ENCODE results near the gene LRP1B.

LRP1B gene

DNA sequence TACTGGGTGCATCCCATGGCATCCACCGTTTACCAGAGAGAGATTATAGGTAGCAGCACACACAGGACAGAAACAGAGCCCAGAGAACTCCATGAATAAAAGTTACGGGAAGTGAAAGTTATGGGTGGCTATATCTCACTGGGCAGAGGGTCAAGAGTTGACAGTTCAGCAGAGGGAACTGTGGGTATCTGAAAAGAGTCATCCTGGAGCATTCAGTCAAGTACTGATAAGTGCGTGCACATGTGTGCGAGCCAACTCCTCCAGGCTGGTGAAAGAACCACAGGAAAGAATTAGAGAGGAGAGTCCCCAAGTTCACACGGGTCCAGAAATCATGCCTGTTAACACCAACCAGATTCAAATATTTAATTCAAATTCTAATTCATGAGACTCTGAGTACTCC lies 1588.2 kb downstream of the LRP1B start:
- no peaks in the 10 kb centered on the region for H3K4me1 ChIP-seq
- H3K4me2 ChIP-seq = no peak overlapping the region
- H3K36me3 ChIP-seq = no peaks in the 10 kb centered on the region
- H3K9ac ChIP-seq = no peak overlapping the region
- no peak overlapping the region for H3K27ac ChIP-seq
- H3K27me3 ChIP-seq = no peaks in the 10 kb centered on the region
- TF ChIP-seq Cebpa-rat (IDR thresholded peaks at IDR 0.05) = no peak
- no peak overlapping the region for H3K4me3 ChIP-seq
- H3K9me3 ChIP-seq (replicated peaks in 1 of 11) = no peaks in the 10 kb centered on the region
- no peaks in the 10 kb centered on the region for H4K20me1 ChIP-seq

GRCh38 chr2:140539242-140539875 lies 1591.5 kb downstream of the LRP1B start:
- Histone ChIP-seq H3K27ac (no peak overlapping the region), H3K36me3 (no peaks in the 10 kb centered on the region), H3K4me2 (no peak overlapping the region), H4K20me1 (no peaks in the 10 kb centered on the region), H3K4me1 (no peaks in the 10 kb centered on the region), H3K27me3 (no peaks in the 10 kb centered on the region), H3K9me3 (replicated peaks in 1 of 11) (no peaks in the 10 kb centered on the region), H3K9ac (no peak overlapping the region), H3K4me3 (no peak overlapping the region)
- TF ChIP-seq Cebpa-rat (IDR thresholded peaks at IDR 0.05) = no peak

DNA sequence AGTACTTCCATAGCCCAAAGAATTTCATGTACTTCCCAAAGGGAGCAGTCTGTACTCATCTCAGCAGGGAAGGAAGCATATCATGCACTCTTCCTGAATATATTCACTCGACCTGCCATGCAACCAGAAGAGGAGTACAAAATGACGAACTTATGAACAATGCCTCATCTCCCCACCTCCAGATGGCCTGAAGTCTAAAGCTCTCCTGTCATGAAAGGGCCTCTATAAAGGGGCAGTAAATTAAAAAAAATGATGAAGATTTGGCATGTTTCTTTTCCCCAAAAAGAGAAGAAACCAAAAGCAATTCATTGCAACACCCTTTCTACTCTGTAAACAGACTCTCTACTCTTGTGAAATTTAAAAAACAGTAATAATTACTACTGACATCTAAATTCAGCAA lies 1601.1 kb downstream of the LRP1B start:
- H3K4me2 ChIP-seq = no peak overlapping the region
- no peak overlapping the region for H3K4me3 ChIP-seq
- no peak overlapping the region for H3K9ac ChIP-seq
- no peak overlapping the region for H3K27ac ChIP-seq
- no peaks in the 10 kb centered on the region for H3K36me3 ChIP-seq
- H3K9me3 ChIP-seq (replicated peaks in 1 of 11) = no peaks in the 10 kb centered on the region
- no peaks in the 10 kb centered on the region for H3K27me3 ChIP-seq
- no peaks in the 10 kb centered on the region for H3K4me1 ChIP-seq
- no peak for TF ChIP-seq Cebpa-rat (IDR thresholded peaks at IDR 0.05)
- no peaks in the 10 kb centered on the region for H4K20me1 ChIP-seq

DNA sequence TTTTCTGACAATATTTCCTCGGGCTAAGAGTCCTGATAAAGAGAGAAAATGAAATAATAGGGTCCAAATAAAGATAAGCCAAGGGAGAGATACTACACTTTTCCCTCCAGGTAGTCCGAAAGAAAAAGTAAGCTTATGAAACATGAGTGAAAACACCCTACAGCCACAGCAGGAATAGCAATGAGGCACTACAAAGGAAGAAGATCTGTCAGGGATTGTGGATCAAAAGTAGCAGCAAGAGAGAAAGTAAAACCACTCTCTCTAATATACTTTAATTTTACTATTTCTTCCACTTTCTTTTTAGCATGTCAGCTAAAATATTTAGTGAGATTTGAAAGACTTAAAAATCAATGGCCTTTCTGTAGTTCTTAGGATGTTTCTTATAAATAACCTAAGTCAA lies 1601.8 kb downstream of the LRP1B start:
- no peak overlapping the region for H3K4me2 ChIP-seq
- TF ChIP-seq Cebpa-rat (IDR thresholded peaks at IDR 0.05) = no peak
- no peaks in the 10 kb centered on the region for H4K20me1 ChIP-seq
- H3K4me3 ChIP-seq = no peak overlapping the region
- H3K4me1 ChIP-seq = no peaks in the 10 kb centered on the region
- H3K27me3 ChIP-seq = no peaks in the 10 kb centered on the region
- H3K9me3 ChIP-seq (replicated peaks in 1 of 11) = no peaks in the 10 kb centered on the region
- no peak overlapping the region for H3K9ac ChIP-seq
- H3K27ac ChIP-seq = no peak overlapping the region
- H3K36me3 ChIP-seq = no peaks in the 10 kb centered on the region

- Histone ChIP-seq H3K27me3 (no peaks in the 10 kb centered on the region), H3K4me3 (no peak overlapping the region), H4K20me1 (no peaks in the 10 kb centered on the region), H3K9me3 (replicated peaks in 1 of 11) (no peaks in the 10 kb centered on the region), H3K4me2 (no peak overlapping the region), H3K36me3 (no peaks in the 10 kb centered on the region), H3K27ac (no peak overlapping the region), H3K4me1 (no peaks in the 10 kb centered on the region), H3K9ac (no peak overlapping the region)
- TF ChIP-seq Cebpa-rat (IDR thresholded peaks at IDR 0.05) = no peak
Measured at GRCh38 chr2:140526575-140526974, 1604.2 kb downstream of the LRP1B start.

GRCh38 chr2:140512106-140512505 lies 1618.7 kb downstream of the LRP1B start:
- H3K4me3 ChIP-seq = no peak overlapping the region
- H3K36me3 ChIP-seq = no peaks in the 10 kb centered on the region
- H3K4me1 ChIP-seq = no peaks in the 10 kb centered on the region
- H3K9ac ChIP-seq = no peak overlapping the region
- H3K27me3 ChIP-seq = no peaks in the 10 kb centered on the region
- no peak for TF ChIP-seq Cebpa-rat (IDR thresholded peaks at IDR 0.05)
- H4K20me1 ChIP-seq = no peaks in the 10 kb centered on the region
- no peak overlapping the region for H3K4me2 ChIP-seq
- H3K9me3 ChIP-seq (replicated peaks in 1 of 11) = no peaks in the 10 kb centered on the region
- no peak overlapping the region for H3K27ac ChIP-seq

GRCh38 chr2:140509765-140510164 lies 1621.1 kb downstream of the LRP1B start:
- no peaks in the 10 kb centered on the region for H3K36me3 ChIP-seq
- H3K4me1 ChIP-seq = no peaks in the 10 kb centered on the region
- no peak overlapping the region for H3K9ac ChIP-seq
- TF ChIP-seq Cebpa-rat (IDR thresholded peaks at IDR 0.05) = no peak
- no peaks in the 10 kb centered on the region for H3K27me3 ChIP-seq
- H3K27ac ChIP-seq = no peak overlapping the region
- no peak overlapping the region for H3K4me2 ChIP-seq
- no peak overlapping the region for H3K4me3 ChIP-seq
- no peaks in the 10 kb centered on the region for H3K9me3 ChIP-seq (replicated peaks in 1 of 11)
- no peaks in the 10 kb centered on the region for H4K20me1 ChIP-seq

GRCh38 chr2:140508756-140509155 lies 1622.1 kb downstream of the LRP1B start:
- no peaks in the 10 kb centered on the region for H3K4me1 ChIP-seq

DNA sequence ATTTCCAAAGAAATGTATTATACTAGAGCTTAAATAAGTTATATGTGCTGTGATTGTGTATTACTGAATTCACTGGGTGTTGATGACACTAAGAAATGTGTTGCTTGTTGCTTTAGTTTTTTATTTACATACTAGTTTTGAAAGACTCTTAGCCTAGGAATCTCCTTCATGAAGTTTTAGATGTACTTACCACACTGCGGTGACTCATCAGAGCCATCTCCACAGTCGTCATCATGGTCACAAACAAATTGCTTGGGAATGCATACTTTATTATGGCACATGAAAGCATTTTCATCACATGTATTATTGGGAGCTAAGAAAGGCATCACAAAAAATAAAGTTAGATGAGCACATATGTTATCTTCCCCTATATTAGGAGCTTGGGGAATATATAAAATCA lies 1624.2 kb downstream of the LRP1B start:
- no peaks in the 10 kb centered on the region for H3K4me1 ChIP-seq
- TF ChIP-seq Cebpa-rat (IDR thresholded peaks at IDR 0.05) = no peak
- H3K9me3 ChIP-seq (replicated peaks in 1 of 11) = no peaks in the 10 kb centered on the region
- no peaks in the 10 kb centered on the region for H4K20me1 ChIP-seq
- no peak overlapping the region for H3K4me2 ChIP-seq
- H3K27me3 ChIP-seq = no peaks in the 10 kb centered on the region
- no peaks in the 10 kb centered on the region for H3K36me3 ChIP-seq
- no peak overlapping the region for H3K9ac ChIP-seq
- no peak overlapping the region for H3K4me3 ChIP-seq
- H3K27ac ChIP-seq = no peak overlapping the region

More at GRCh38 chr2:140508756-140509155, 1622.1 kb downstream of the LRP1B start:
- TF ChIP-seq Cebpa-rat (IDR thresholded peaks at IDR 0.05) = no peak
- Histone ChIP-seq H3K27me3 (no peaks in the 10 kb centered on the region), H3K27ac (no peak overlapping the region), H3K9me3 (replicated peaks in 1 of 11) (no peaks in the 10 kb centered on the region), H3K36me3 (no peaks in the 10 kb centered on the region), H4K20me1 (no peaks in the 10 kb centered on the region), H3K4me2 (no peak overlapping the region), H3K9ac (no peak overlapping the region), H3K4me3 (no peak overlapping the region)

DNA sequence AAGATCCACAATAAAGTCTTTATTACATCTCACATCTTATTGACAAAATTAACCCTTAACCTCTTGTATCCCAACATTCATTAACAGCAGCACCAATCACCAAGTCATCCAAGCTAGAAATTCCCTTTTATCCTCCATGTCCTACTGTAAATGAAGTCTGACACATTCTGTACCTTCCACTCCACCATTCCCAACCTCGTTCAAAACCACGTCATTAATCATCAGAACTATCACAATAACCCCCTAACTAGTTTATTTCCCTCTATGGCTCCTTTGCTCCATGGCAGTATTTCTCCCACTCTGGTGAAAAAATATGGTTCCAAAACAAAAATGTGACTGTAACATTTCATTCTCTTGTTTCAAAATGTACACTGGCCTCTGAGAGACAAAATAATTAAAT lies 1626.2 kb downstream of the LRP1B start:
- TF ChIP-seq Cebpa-rat (IDR thresholded peaks at IDR 0.05) = no peak
- Histone ChIP-seq H3K27ac (no peak overlapping the region), H3K4me1 (no peaks in the 10 kb centered on the region), H3K4me2 (no peak overlapping the region), H3K4me3 (no peak overlapping the region), H3K36me3 (no peaks in the 10 kb centered on the region), H3K9ac (no peak overlapping the region), H3K9me3 (replicated peaks in 1 of 11) (no peaks in the 10 kb centered on the region), H4K20me1 (no peaks in the 10 kb centered on the region), H3K27me3 (no peaks in the 10 kb centered on the region)

All from BLaER1 treated with 17β-estradiol and CSF1 and Interleukin-3, amounts not matched to agents 10 nM and 100 nM (cell line).